HCT116 (cell line): ENCODE data around the gene MAJIN. TPM values are rescaled to one million over a fixed set of nuclear protein-coding genes. Genes with fewer than 3 reads are reported as not detected.

ENCODE experiments used
- ATAC-seq: fragments of 200-7000 bp; cut with Tn5 transposase; 2 replicates; pipeline ENCODE4 v1.9.1; 2020; ENCODE audit warnings: mild to moderate bottlenecking, moderate library complexity
- BruUV-seq: library from RNA; stranded (reverse); fragments of 400-500 nt; replicated peaks from 2 replicates; lab custom pipeline; 2021; lab: Mats Ljungman, UMichigan
- CTCF ChIA-PET: fragments of 300-600 bp; sonication (Branson Sonifier 250); formaldehyde crosslinking; loops from one replicate; lab custom pipeline; 2021; ENCODE audit warnings: antibody characterized with exemption; lab: Charles Lee
- POLR2A ChIA-PET: fragments of 300-600, 350-600 bp; sonication (Branson Sonifier 250); formaldehyde crosslinking; loops from one replicate; lab custom pipeline; 2021; ENCODE audit warnings: antibody characterized with exemption; lab: Charles Lee
- RAD21 ChIA-PET, 2 experiments: fragments of 300-600 bp; sonication (Branson Sonifier 250); formaldehyde crosslinking; loops; one replicate each; lab custom pipeline; 2023; ENCODE audit warnings: low total read pairs in 2 of 2; ENCODE audit not compliant: uncharacterized antibody in 2 of 2, unreplicated experiment in 2 of 2, low non-redundant PET in 1 of 2; lab: Charles Lee
- DNase-seq: peaks from one replicate; pipeline ENCODE4 v3.0.0-alpha.2; 2010; ENCODE audit warnings: low read depth, low spot score
- H2AFZ ChIP-seq: fragments of 200-600 bp; shearing (Covaris generic), sonication (generic); 2 replicates; pipeline ENCODE4 v1.6.1; 2017; ENCODE audit warnings: low read depth, mixed run types, mixed read lengths, antibody characterized with exemption, low read length; ENCODE audit not compliant: poor library complexity, severe bottlenecking
- H3K27ac ChIP-seq: 2 replicates; pipeline ENCODE4 v1.5.1; 2012; ENCODE audit warnings: low read depth, low read length
- H3K27me3 ChIP-seq: fragments of 200-600 bp; sonication (generic); 2 replicates; pipeline ENCODE4 v1.6.1; 2016; ENCODE audit warnings: mixed run types, low read length, mixed read lengths; ENCODE audit not compliant: insufficient read depth
- H3K36me3 ChIP-seq, 2 experiments: fragments of 200-500 bp in 1 of 2; fragments of 200-600 bp in 1 of 2; sonication (Bioruptor generic) in 1 of 2; sonication (generic) in 1 of 2; 2 replicates each; pipeline versions ENCODE4 v1.5.1 to v1.6.1; 2014 to 2016; ENCODE audit warnings: low read length in 2 of 2, inconsistent platforms in 1 of 2, mixed read lengths in 1 of 2, mixed run types in 1 of 2; ENCODE audit not compliant: insufficient read depth in 2 of 2, control insufficient read depth in 1 of 2
- H3K4me1 ChIP-seq, 2 experiments: fragments of 200-600 bp in 1 of 2; sonication (generic) in 1 of 2; 2 replicates each; pipeline versions ENCODE4 v1.5.1 to v1.6.1; 2012 to 2017; ENCODE audit warnings: low read length in 2 of 2, inconsistent platforms in 1 of 2, mild to moderate bottlenecking in 1 of 2, mixed read lengths in 1 of 2, mixed run types in 1 of 2, moderate library complexity in 1 of 2; ENCODE audit not compliant: insufficient read depth in 2 of 2, control insufficient read depth in 1 of 2
- H3K4me2 ChIP-seq: fragments of 200-600 bp; sonication (generic); 2 replicates; pipeline ENCODE4 v1.6.1; 2017; ENCODE audit warnings: mixed run types, low read length, mixed read lengths
- H3K4me3 ChIP-seq, 2 experiments: fragments of 200-600 bp in 1 of 2; sonication (generic) in 1 of 2; replicated peaks in 1 of 2; 2 replicates each; pipeline ENCODE4 v1.5.1; 2011 to 2016; ENCODE audit warnings: low read length in 2 of 2, control low read depth in 1 of 2, low read depth in 1 of 2, mild to moderate bottlenecking in 1 of 2, mixed read lengths in 1 of 2, mixed run types in 1 of 2
- H3K79me2 ChIP-seq: fragments of 200-600 bp; sonication (generic); 2 replicates; pipeline ENCODE4 v1.6.1; 2017; ENCODE audit warnings: mild to moderate bottlenecking, mixed run types, low read length, moderate library complexity, mixed read lengths; ENCODE audit not compliant: insufficient read depth
- H3K9ac ChIP-seq: fragments of 200-600 bp; sonication (generic); 2 replicates; pipeline ENCODE4 v1.6.1; 2016; ENCODE audit warnings: low read length, mixed read lengths
- H3K9me2 ChIP-seq: fragments of 200-600 bp; sonication (generic), shearing (Covaris generic); 2 replicates; pipeline ENCODE4 v1.6.1; 2017; ENCODE audit warnings: mixed run types, mild to moderate bottlenecking, moderate library complexity; ENCODE audit not compliant: insufficient read depth
- H3K9me3 ChIP-seq, 2 experiments: fragments of 200-500 bp in 1 of 2; fragments of 200-600 bp in 1 of 2; sonication (Bioruptor generic) in 1 of 2; sonication (generic) in 1 of 2; 2 replicates each; pipeline ENCODE4 v1.6.1; 2014 to 2017; ENCODE audit warnings: low read length in 2 of 2, mixed read lengths in 2 of 2, inconsistent platforms in 1 of 2, low read depth in 1 of 2, mild to moderate bottlenecking in 1 of 2, mixed run types in 1 of 2, moderate library complexity in 1 of 2; ENCODE audit not compliant: control insufficient read depth in 1 of 2, insufficient read depth in 1 of 2
- H4K20me1 ChIP-seq: fragments of 200-600 bp; sonication (generic), shearing (Covaris generic); 2 replicates; pipeline ENCODE4 v1.6.1; 2017; ENCODE audit warnings: mixed run types, mild to moderate bottlenecking, moderate library complexity; ENCODE audit not compliant: insufficient read depth
- JUND ChIP-seq: IDR thresholded peaks from 2 replicates; pipeline ENCODE4 v1.6.1; 2012
- POLR2A ChIP-seq: IDR thresholded peaks from 2 replicates; pipeline ENCODE4 v1.7.0; 2011; ENCODE audit warnings: borderline replicate concordance; ENCODE audit not compliant: insufficient read depth, insufficient read length; ENCODE audit errors: extremely low read depth
- POLR2AphosphoS5 ChIP-seq: IDR thresholded peaks from 2 replicates; pipeline ENCODE4 v1.6.1; 2011; ENCODE audit warnings: mild to moderate bottlenecking, low read depth, low read length, moderate library complexity
- SIN3A ChIP-seq: IDR thresholded peaks from 2 replicates; pipeline ENCODE4 v1.6.1; 2012; ENCODE audit warnings: low read depth
- intact Hi-C: fragments of 100-400 bp; cut with micrococcal nuclease; formaldehyde crosslinking; loops from 2 replicates; pipeline ENCODE4 v1.10.0; 2022
- total RNA-seq: library from RNA; stranded (reverse); gene quantifications from one replicate; pipeline ENCODE4 v1.2.1, GENCODE V29; 2021; ENCODE audit not compliant: unreplicated experiment
- TF ChIP-seq, protein P1 (sequence below): IDR thresholded peaks from 2 replicates; pipeline ENCODE4 v1.6.1; 2011; ENCODE audit warnings: mild to moderate bottlenecking, low read length, moderate library complexity; ENCODE audit not compliant: insufficient replicate concordance; ENCODE audit errors: extremely low read depth
- TF ChIP-seq, protein P2 (sequence below), 3 experiments: fragments of 200-600 bp in 1 of 3; sonication (generic) in 1 of 3; IDR thresholded peaks in 2 of 3; conservative IDR thresholded peaks in 1 of 3; 2 replicates each; pipeline ENCODE4 v1.5.1; 2012 to 2017; ENCODE audit warnings: low read depth in 2 of 3, low read length in 2 of 3, antibody characterized with exemption in 1 of 3, borderline replicate concordance in 1 of 3, control low read depth in 1 of 3, mild to moderate bottlenecking in 1 of 3, mixed read lengths in 1 of 3, mixed run types in 1 of 3, moderate library complexity in 1 of 3; ENCODE audit not compliant: insufficient read depth in 1 of 3

The MAJIN gene
- total RNA-seq, 1 experiment from 2014 or later: not detected

DNA sequence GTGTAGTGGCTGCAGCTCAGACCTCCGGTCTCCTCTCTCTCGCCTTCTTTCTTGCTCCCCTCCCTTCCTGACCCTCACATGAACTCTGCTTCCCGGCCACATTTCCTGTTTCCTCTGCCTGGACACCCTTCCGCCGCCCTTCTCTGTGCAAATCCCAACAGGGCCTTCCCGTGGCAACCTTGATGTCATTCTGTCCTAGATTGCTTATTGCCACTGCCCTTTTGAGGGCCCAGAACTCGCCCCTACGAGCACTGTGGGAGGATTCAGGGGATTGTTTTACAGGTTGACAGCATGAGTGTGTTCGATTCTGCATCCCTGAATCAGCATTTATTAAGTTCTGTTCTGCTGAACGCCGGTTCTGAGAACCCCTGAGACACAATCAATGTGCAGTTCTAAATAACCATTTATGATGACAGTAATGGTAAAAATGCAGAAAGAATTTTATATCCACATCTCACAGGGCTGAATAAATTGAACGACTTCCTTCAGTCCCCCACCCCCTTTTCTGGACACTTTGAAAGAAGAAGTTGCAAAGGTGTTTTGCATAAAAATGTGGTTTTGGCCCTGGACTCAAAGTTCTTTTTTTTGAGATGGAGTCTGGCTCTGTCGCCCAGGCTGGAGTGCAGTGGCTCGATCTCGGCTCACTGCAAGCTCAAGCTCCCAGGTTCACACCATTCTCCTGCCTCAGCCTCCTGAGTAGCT lies 18.5 kb upstream of the MAJIN start:
- Histone ChIP-seq H3K9me2 (no peaks in the 10 kb centered on the region), H3K4me3 (no peak overlapping the region), H2AFZ (no peak overlapping the region), H3K4me2 (peak overlapping the region; percentile 47), H3K27me3 (no peaks in the 10 kb centered on the region), H3K4me1 (peaks cover 3 to 15% of the 10 kb centered on the region in 2 experiments; a peak in 3 of 4 replicates), H4K20me1 (no peaks in the 10 kb centered on the region), H3K27ac (no peak overlapping the region), H3K9ac (0 out of 2 replicates have a peak overlapping the region, but pooled peaks have one; percentile 12), H3K9me3 (no peaks in the 10 kb centered on the region), H3K36me3 (no peaks in the 10 kb centered on the region), H3K79me2 (no peaks in the 10 kb centered on the region)
- RAD21 ChIA-PET: no interaction called here
- intact Hi-C loops: no loop called here
- no TSS peak for BruUV-seq
- POLR2A ChIA-PET: no interaction called here
- CTCF ChIA-PET: no interaction called here
- ATAC-seq (no peak), DNase-seq (no peak)
- no peak for TF ChIP-seq POLR2AphosphoS5
- TF ChIP-seq JUND: no peak
- no peak for TF ChIP-seq POLR2A
- TF ChIP-seq, protein P1, sequence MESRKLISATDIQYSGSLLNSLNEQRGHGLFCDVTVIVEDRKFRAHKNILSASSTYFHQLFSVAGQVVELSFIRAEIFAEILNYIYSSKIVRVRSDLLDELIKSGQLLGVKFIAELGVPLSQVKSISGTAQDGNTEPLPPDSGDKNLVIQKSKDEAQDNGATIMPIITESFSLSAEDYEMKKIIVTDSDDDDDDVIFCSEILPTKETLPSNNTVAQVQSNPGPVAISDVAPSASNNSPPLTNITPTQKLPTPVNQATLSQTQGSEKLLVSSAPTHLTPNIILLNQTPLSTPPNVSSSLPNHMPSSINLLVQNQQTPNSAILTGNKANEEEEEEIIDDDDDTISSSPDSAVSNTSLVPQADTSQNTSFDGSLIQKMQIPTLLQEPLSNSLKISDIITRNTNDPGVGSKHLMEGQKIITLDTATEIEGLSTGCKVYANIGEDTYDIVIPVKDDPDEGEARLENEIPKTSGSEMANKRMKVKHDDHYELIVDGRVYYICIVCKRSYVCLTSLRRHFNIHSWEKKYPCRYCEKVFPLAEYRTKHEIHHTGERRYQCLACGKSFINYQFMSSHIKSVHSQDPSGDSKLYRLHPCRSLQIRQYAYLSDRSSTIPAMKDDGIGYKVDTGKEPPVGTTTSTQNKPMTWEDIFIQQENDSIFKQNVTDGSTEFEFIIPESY: no peak
- no peak for TF ChIP-seq SIN3A

DNA sequence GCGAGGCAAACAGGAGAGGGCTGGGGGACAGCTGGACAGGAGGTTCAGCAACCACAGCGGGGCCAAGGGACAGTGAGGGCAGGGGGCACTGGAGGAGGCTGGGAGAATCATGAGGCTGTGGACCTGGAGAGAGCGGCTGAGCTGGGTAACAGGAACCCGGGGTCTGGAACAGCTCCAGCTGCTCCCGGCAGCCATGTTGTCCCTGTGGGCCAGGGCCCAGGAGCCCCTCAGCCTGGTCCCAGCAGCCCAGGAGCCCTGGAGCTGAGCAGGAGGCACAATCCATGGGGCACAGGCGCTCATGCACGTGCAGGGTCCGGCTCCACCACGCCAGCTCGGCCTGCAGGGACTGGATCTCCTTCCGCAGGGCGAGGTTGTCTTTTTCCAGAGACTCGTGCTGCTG lies 17.5 kb upstream of the MAJIN start:
- POLR2A ChIA-PET: interaction anchor here (0.5 kb wide), 1 partner anchor 1168 kb away, joined by 3 read pairs; no protein-coding TSS in a partner anchor
- intact Hi-C loops: no loop called here
- TF ChIP-seq JUND: no peak
- TF ChIP-seq, protein P2, sequence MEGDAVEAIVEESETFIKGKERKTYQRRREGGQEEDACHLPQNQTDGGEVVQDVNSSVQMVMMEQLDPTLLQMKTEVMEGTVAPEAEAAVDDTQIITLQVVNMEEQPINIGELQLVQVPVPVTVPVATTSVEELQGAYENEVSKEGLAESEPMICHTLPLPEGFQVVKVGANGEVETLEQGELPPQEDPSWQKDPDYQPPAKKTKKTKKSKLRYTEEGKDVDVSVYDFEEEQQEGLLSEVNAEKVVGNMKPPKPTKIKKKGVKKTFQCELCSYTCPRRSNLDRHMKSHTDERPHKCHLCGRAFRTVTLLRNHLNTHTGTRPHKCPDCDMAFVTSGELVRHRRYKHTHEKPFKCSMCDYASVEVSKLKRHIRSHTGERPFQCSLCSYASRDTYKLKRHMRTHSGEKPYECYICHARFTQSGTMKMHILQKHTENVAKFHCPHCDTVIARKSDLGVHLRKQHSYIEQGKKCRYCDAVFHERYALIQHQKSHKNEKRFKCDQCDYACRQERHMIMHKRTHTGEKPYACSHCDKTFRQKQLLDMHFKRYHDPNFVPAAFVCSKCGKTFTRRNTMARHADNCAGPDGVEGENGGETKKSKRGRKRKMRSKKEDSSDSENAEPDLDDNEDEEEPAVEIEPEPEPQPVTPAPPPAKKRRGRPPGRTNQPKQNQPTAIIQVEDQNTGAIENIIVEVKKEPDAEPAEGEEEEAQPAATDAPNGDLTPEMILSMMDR (IDR thresholded peaks at IDR 0.05 in 2 of 3, conservative IDR thresholded peaks at IDR 0.05 in 1 of 3; ENCODE audit: borderline replicate concordance in 1 of 3, insufficient read depth in 1 of 3, low read depth in 2 of 3, low read length in 2 of 3): no peak

More for the DNA sequence above, 17.5 kb upstream of the MAJIN start:
- no peak overlapping the region for H2AFZ ChIP-seq
- BruUV-seq: no TSS peak
- H3K4me2 ChIP-seq: no peak overlapping the region
- H3K4me1 ChIP-seq: peaks cover 3 to 13% of the 10 kb centered on the region in 2 experiments; a peak in 3 of 4 replicates
- H3K9ac ChIP-seq: no peak overlapping the region
- H3K4me3 ChIP-seq: no peak overlapping the region
- no peak overlapping the region for H3K27ac ChIP-seq
- RAD21 ChIA-PET: no interaction called here
- DNase-seq (no peak), ATAC-seq (no peak)
- no peaks in the 10 kb centered on the region for H3K79me2 ChIP-seq
- CTCF ChIA-PET: no interaction called here
- no peaks in the 10 kb centered on the region for H3K9me3 ChIP-seq
- H3K9me2 ChIP-seq: no peaks in the 10 kb centered on the region
- H3K36me3 ChIP-seq: no peaks in the 10 kb centered on the region
- H4K20me1 ChIP-seq: no peaks in the 10 kb centered on the region
- no peaks in the 10 kb centered on the region for H3K27me3 ChIP-seq
